ENCODE results near the gene HSD17B1.

Gene HSD17B1

DNA sequence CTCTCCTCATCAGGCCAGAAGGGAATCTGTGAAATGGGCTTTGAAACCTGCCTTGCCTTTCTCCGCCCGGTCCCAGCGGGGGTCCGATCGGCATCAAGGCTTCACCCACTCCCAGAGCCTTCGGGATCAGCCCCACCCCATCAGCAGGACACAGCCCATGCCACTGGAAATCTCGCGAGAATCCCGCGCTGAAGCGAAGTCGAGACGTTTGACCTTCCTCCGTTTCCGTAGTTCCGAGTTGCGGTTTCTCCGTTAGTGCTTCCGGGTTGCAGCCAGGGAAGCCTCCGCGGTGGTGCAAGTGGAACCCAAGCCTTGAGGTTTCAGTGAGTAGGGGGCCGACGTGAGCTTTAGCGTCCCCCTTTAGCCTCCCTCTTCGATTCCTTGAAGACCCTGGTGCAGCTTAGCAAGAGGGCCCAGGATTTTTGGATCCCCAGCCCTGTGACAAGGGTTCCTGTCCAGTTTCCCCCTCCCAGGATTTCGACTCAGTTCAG lies 9.2 kb downstream of the HSD17B1 start, which contains the start of gene COASY:
TSS of gene COASY (plus strand) at position 252 of the 491 bp plus-strand sequence. CDS start 475 bp downstream, outside the sequence.
- Histone ChIP-seq H2AFZ (ENCODE audit: insufficient read depth, low read length, poor library complexity) (peak within 1 kb of the TSS; percentile 19), H3K9me3 (ENCODE audit: insufficient read depth, low read depth, low read length) (no peaks in the 10 kb centered on the region), H3K9ac (ENCODE audit: low read length) (peak within 1 kb of the TSS; percentile 83), H2BK120ac (ENCODE audit: insufficient read depth, low read length, poor library complexity) (peak within 1 kb of the TSS; percentile 46), H3K4me2 (ENCODE audit: low read length) (peak within 1 kb of the TSS; percentile 77), H3K23ac (ENCODE audit: low read length) (no peak within 1 kb of the TSS), H3K27me3 (ENCODE audit: insufficient read depth, low read length) (no peaks in the 10 kb centered on the region), H2BK5ac (ENCODE audit: low read depth, low read length, poor library complexity) (peak within 1 kb of the TSS; percentile 5), H2AK5ac (ENCODE audit: low read length) (peak within 1 kb of the TSS; percentile 90), H3K4me1 (ENCODE audit: control insufficient read depth in 1 of 2, insufficient read depth in 2 of 2, low read length in 2 of 2) (peaks cover 10 to 12% of the 10 kb centered on the region in 2 experiments), H4K12ac (ENCODE audit: low read depth, low read length) (peak within 1 kb of the TSS; percentile 96), H3K79me2 (ENCODE audit: control insufficient read depth, insufficient read depth, low read length, poor library complexity) (peaks cover 4% of the 10 kb centered on the region), H3K4ac (ENCODE audit: low read depth, low read length) (peak within 1 kb of the TSS; percentile 82), H3K27ac (ENCODE audit: low read depth, low read length) (peak within 1 kb of the TSS; percentile 43), H3K4me3 (ENCODE audit: low read depth, low read length) (peak within 1 kb of the TSS; percentile 85), H3K36me3 (ENCODE audit: control insufficient read depth in 1 of 2, insufficient read depth in 2 of 2, low read length in 2 of 2) (peaks cover 26 to 29% of the 10 kb centered on the region in 2 experiments), H4K8ac (ENCODE audit: low read depth, low read length) (peak within 1 kb of the TSS; percentile 87), H2BK12ac (ENCODE audit: low read length) (no peak within 1 kb of the TSS), H3K14ac (ENCODE audit: low read length) (peak within 1 kb of the TSS; percentile 73), H3K79me1 (ENCODE audit: low read length) (peaks cover 8% of the 10 kb centered on the region), H4K91ac (ENCODE audit: low read depth, low read length) (peak within 1 kb of the TSS; percentile 92), H3K18ac (ENCODE audit: low read length) (peak within 1 kb of the TSS; percentile 37)
- peak; percentile 94 to 100 for DNase-seq
- no CpG with 5 or more reads among the region's 26 CpGs for WGBS (ENCODE audit: extremely low coverage, insufficient coverage, insufficient read length)

DNA sequence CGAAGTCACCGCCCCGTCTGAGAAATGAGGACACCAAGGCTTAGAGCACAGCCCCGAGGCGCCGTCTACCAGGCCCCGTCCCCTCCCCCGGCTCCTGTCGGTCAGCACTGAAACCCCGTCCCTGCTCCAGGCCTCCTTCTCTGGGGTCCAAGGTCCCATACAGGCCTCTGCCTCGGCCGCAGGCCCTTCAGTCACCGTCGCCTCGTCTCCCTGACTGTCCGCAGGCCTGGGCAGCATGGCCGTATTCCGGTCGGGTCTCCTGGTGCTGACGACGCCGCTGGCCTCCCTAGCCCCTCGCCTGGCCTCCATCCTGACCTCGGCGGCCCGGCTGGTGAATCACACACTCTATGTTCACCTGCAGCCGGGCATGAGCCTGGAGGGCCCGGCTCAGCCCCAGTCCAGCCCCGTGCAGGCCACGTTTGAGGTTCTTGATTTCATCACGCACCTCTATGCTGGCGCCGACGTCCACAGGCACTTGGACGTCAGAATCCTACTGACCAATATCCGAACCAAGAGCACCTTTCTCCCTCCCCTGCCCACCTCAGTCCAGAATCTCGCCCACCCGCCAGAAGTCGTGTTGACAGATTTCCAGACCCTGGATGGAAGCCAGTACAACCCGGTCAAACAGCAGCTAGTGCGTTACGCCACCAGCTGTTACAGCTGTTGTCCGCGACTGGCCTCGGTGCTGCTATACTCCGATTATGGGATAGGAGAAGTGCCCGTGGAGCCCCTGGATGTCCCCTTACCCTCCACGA lies 9.8 kb downstream of the HSD17B1 start:
- Histone ChIP-seq H3K4me3 (ENCODE audit: low read depth, low read length) (peak overlapping the region; percentile 85), H3K9ac (ENCODE audit: low read length) (peak overlapping the region; percentile 83), H3K79me2 (ENCODE audit: control insufficient read depth, insufficient read depth, low read length, poor library complexity) (peaks cover 10% of the 10 kb centered on the region), H3K4me2 (ENCODE audit: low read length) (peak overlapping the region; percentile 77), H3K14ac (ENCODE audit: low read length) (peak overlapping the region; percentile 66), H3K27ac (ENCODE audit: low read depth, low read length) (peak overlapping the region; percentile 43), H2BK5ac (ENCODE audit: low read depth, low read length, poor library complexity) (peak overlapping the region; percentile 5), H3K36me3 (ENCODE audit: control insufficient read depth in 1 of 2, insufficient read depth in 2 of 2, low read length in 2 of 2) (peaks cover 26 to 29% of the 10 kb centered on the region in 2 experiments), H3K4me1 (ENCODE audit: control insufficient read depth in 1 of 2, insufficient read depth in 2 of 2, low read length in 2 of 2) (peaks cover 11 to 14% of the 10 kb centered on the region in 2 experiments), H3K27me3 (ENCODE audit: insufficient read depth, low read length) (no peaks in the 10 kb centered on the region), H4K91ac (ENCODE audit: low read depth, low read length) (peak overlapping the region; percentile 81), H4K8ac (ENCODE audit: low read depth, low read length) (peak overlapping the region; percentile 87), H2AFZ (ENCODE audit: insufficient read depth, low read length, poor library complexity) (peak overlapping the region; percentile 9), H2BK120ac (ENCODE audit: insufficient read depth, low read length, poor library complexity) (peak overlapping the region; percentile 5), H3K79me1 (ENCODE audit: low read length) (peaks cover 14% of the 10 kb centered on the region), H3K23ac (ENCODE audit: low read length) (no peak overlapping the region), H2AK5ac (ENCODE audit: low read length) (peak overlapping the region; percentile 90), H3K4ac (ENCODE audit: low read depth, low read length) (peak overlapping the region; percentile 63), H3K18ac (ENCODE audit: low read length) (peak overlapping the region; percentile 37), H2BK12ac (ENCODE audit: low read length) (no peak overlapping the region), H3K9me3 (ENCODE audit: insufficient read depth, low read depth, low read length) (no peaks in the 10 kb centered on the region), H4K12ac (ENCODE audit: low read depth, low read length) (peak overlapping the region; percentile 26)
- no CpG with 5 or more reads among the region's 48 CpGs for WGBS (ENCODE audit: extremely low coverage, insufficient coverage, insufficient read length)
- DNase-seq, result peak; percentile 75 to 86

DNA sequence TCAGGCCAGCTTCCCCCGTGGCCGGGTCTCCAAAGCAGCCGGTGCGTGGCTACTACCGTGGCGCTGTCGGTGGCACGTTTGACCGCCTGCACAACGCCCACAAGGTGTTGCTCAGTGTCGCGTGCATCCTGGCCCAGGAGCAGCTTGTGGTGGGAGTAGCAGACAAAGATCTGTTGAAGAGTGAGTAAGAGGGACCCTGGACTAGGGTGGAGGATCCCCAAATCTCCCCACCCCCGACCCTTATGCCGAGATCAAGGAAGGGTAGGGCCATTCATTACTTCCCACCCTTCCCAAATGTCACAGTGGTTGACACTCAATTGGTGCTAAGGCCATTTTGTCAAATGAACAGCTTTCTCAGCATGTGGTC lies 10.4 kb downstream of the HSD17B1 start:
- Histone ChIP-seq H3K23ac (ENCODE audit: low read length) (no peak overlapping the region), H4K8ac (ENCODE audit: low read depth, low read length) (peak overlapping the region; percentile 28), H4K91ac (ENCODE audit: low read depth, low read length) (peak overlapping the region; percentile 0), H2AK5ac (ENCODE audit: low read length) (no peak overlapping the region), H2BK120ac (ENCODE audit: insufficient read depth, low read length, poor library complexity) (no peak overlapping the region), H3K18ac (ENCODE audit: low read length) (peak overlapping the region; percentile 1), H3K9ac (ENCODE audit: low read length) (no peak overlapping the region), H3K4me2 (ENCODE audit: low read length) (peak overlapping the region; percentile 77), H3K79me1 (ENCODE audit: low read length) (peaks cover 15% of the 10 kb centered on the region), H3K79me2 (ENCODE audit: control insufficient read depth, insufficient read depth, low read length, poor library complexity) (peaks cover 12% of the 10 kb centered on the region), H3K27me3 (ENCODE audit: insufficient read depth, low read length) (no peaks in the 10 kb centered on the region), H3K4me3 (ENCODE audit: low read depth, low read length) (peak overlapping the region; percentile 85), H3K4me1 (ENCODE audit: control insufficient read depth in 1 of 2, insufficient read depth in 2 of 2, low read length in 2 of 2) (peaks cover 14 to 16% of the 10 kb centered on the region in 2 experiments), H3K36me3 (ENCODE audit: control insufficient read depth in 1 of 2, insufficient read depth in 2 of 2, low read length in 2 of 2) (peaks cover 26 to 29% of the 10 kb centered on the region in 2 experiments), H2BK5ac (ENCODE audit: low read depth, low read length, poor library complexity) (no peak overlapping the region), H2BK12ac (ENCODE audit: low read length) (no peak overlapping the region), H3K9me3 (ENCODE audit: insufficient read depth, low read depth, low read length) (no peaks in the 10 kb centered on the region), H3K27ac (ENCODE audit: low read depth, low read length) (no peak overlapping the region), H4K12ac (ENCODE audit: low read depth, low read length) (no peak overlapping the region), H3K4ac (ENCODE audit: low read depth, low read length) (peak overlapping the region; percentile 63), H2AFZ (ENCODE audit: insufficient read depth, low read length, poor library complexity) (no peak overlapping the region), H3K14ac (ENCODE audit: low read length) (no peak overlapping the region)
- no peak for DNase-seq
- WGBS (ENCODE audit: extremely low coverage, insufficient coverage, insufficient read length), result no CpG with 5 or more reads among the region's 14 CpGs

DNA sequence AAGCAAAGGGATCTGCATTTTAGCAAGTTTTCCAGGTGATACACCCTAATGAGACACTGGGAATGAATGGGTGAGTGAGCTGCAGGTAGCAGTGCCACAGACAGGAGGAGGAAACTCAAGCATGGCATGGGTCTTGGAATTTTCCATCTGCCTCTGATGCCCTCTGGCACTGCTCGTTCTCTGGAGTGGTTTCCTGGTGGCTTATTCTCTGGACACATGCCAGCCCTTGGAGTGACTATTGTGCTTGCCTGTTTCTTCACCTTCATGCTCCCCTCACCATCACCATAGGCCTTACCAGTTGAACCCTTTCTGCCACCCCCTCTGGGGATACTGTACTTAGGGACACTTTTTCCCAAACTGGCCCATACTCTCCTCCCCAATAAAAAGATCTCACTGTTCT lies 10.8 kb downstream of the HSD17B1 start:
- Histone ChIP-seq H3K23ac (ENCODE audit: low read length) (no peak overlapping the region), H2AK5ac (ENCODE audit: low read length) (no peak overlapping the region), H3K18ac (ENCODE audit: low read length) (no peak overlapping the region), H3K36me3 (ENCODE audit: control insufficient read depth in 1 of 2, insufficient read depth in 2 of 2, low read length in 2 of 2) (peaks cover 30 to 31% of the 10 kb centered on the region in 2 experiments), H4K91ac (ENCODE audit: low read depth, low read length) (no peak overlapping the region), H3K4ac (ENCODE audit: low read depth, low read length) (no peak overlapping the region), H3K4me3 (ENCODE audit: low read depth, low read length) (no peak overlapping the region), H3K9ac (ENCODE audit: low read length) (no peak overlapping the region), H3K9me3 (ENCODE audit: insufficient read depth, low read depth, low read length) (no peaks in the 10 kb centered on the region), H4K8ac (ENCODE audit: low read depth, low read length) (no peak overlapping the region), H3K27me3 (ENCODE audit: insufficient read depth, low read length) (no peaks in the 10 kb centered on the region), H3K4me2 (ENCODE audit: low read length) (no peak overlapping the region), H2BK120ac (ENCODE audit: insufficient read depth, low read length, poor library complexity) (no peak overlapping the region), H3K79me1 (ENCODE audit: low read length) (peaks cover 15% of the 10 kb centered on the region), H3K27ac (ENCODE audit: low read depth, low read length) (no peak overlapping the region), H3K14ac (ENCODE audit: low read length) (no peak overlapping the region), H3K4me1 (ENCODE audit: control insufficient read depth in 1 of 2, insufficient read depth in 2 of 2, low read length in 2 of 2) (peaks cover 14 to 16% of the 10 kb centered on the region in 2 experiments), H2BK12ac (ENCODE audit: low read length) (no peak overlapping the region), H2AFZ (ENCODE audit: insufficient read depth, low read length, poor library complexity) (no peak overlapping the region), H4K12ac (ENCODE audit: low read depth, low read length) (no peak overlapping the region), H2BK5ac (ENCODE audit: low read depth, low read length, poor library complexity) (no peak overlapping the region), H3K79me2 (ENCODE audit: control insufficient read depth, insufficient read depth, low read length, poor library complexity) (peaks cover 12% of the 10 kb centered on the region)
- no peak for DNase-seq
- no CpG with 5 or more reads among the region's 1 CpG for WGBS (ENCODE audit: extremely low coverage, insufficient coverage, insufficient read length)
